GM21529 (cell line): Measurements from ENCODE around the gene CSPG5.

Source experiments
- ATAC-seq: cut with Tn5 transposase; IDR thresholded peaks from one replicate; pipeline ENCODE4 v1.9.1; 2021; ENCODE audit not compliant: unreplicated experiment

The CSPG5 gene

DNA sequence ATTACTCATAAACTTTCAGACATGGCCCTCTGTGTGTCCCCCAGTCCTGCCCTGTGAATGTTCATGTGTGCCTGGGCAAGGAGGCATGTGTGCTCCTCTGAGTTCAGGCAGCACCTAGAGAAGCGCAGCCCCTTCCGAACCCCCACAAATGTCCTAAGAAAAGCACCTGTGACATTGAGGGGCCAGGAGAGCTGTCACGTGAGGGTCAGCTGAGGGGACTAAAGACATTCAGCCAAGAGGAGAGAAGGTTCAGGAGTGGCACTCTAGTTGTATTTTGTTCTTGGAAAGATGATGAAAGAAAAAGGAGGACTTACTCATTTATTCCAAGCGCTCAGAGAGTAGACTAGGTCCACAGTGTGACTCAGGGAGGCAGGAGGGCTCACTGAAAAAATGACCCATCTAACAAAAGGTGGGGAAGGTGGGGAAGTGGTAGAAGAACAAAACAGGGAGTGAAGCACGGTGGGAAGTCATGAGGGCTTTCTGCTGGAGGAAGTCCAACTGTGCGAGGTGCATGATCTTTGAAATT is 37.0 kb downstream of the CSPG5 start:
- ATAC-seq: no peak

DNA sequence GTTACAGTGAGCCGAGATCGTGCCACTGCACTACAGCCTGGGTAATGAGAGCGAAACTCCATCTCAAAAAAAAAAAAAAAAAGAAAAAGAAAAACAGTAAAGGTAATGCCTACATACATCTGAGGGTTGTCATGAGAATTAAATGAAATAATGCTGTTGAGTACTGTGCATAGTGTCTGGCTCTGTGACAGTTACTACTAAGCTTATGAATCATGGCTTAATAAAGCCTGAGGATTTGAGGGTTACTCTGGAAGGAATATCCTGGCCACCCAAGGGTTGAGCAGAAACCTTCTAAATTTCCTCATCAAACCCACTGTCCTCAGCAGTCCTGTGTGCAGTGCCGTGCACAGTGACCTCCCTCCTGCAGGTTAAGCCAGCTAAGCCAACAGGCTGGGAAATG is 38.4 kb downstream of the CSPG5 start:
- no peak for ATAC-seq

DNA sequence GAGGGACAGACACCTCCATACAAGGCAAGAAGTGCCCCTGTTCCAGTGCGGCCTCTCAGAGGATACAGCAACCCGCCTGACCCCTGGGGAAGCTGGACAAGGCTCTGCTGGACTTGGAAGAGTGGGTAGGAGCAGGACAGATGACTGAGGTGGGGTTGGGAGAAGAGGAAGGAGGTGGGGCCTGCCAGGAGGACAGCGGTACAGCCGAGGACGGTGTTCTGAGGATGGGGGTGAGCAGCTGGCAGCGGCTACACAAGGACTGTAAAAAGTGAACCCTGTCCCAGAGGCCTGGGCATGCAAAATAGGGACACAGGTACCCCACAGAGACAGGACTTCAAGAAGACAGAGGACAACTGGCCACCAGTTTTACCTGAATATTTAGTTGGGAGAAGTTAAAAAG is 41.7 kb downstream of the CSPG5 start:
- no peak for ATAC-seq

DNA sequence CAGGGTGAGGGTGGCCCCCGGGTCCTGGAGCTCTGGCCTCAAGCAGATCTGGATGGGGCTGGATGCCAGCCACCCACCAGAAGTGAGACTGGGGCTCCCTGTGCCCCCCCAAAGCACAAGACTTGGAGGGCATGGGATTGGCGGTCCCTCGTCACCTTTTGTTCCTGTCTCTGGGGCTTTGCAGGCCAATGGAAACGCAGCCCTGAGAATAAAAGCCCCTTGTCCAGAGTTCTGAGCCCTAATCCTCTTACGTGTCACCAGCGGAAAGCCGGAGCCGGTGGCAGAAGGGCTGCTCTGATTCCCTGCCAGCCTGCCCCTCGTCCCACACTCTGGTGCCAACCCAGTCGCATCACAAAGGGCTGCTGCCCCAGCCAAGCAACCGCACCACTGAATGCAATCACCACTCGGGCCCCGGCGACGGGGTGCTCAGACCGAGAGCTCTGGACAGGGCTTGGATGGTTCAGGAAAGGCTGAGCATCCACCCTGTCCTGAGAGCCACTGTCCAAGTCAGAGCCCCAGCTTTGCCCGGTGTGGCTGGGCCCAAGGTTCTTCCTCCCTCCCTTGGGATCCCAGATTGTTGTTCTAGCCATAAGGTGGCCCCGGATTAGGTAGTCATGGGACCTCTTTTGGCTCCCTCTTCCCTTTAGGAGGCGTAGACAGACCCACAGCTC is 42.3 kb downstream of the CSPG5 start:
- ATAC-seq: no peak

DNA sequence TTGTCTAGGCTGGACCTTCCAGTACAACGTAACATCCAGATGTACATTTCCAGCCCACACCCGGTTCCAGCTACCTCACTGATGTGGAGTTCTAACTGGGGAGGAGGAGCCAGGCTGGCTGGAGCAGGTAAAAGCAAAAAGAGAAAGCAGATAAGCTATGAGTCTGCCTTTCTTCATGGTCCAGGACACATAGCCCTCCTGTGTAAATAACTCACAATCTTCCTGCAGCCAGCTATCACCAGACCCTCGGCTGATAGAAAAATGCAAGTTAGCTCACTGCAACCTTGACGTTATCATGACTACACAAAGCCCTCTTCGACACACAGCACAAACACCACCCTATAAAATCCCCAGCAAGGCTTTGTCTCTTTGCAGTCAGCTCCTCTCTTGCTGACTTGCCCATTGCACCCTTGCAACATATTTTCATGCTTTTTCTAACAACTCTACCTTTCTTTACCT is 44.6 kb downstream of the CSPG5 start:
- no peak for ATAC-seq

DNA sequence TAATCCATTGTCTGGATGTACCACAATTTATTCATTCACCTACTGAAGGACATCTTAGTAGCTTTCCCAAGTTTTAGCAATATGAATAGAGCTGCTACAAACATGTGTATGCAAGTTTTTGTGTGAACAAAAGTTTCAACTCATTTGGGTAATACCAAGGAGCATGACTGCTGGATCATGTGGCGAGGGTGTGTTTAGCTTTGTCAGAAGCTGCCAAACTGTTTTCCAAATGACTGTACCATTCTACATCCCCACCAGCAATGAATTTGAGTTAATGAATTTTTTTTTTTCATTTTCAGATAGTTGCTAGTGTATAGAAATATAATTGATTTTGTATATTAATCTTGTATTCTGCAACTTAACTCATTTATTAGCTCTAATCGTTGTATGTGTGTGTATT is 45.2 kb downstream of the CSPG5 start:
- ATAC-seq: no peak

DNA sequence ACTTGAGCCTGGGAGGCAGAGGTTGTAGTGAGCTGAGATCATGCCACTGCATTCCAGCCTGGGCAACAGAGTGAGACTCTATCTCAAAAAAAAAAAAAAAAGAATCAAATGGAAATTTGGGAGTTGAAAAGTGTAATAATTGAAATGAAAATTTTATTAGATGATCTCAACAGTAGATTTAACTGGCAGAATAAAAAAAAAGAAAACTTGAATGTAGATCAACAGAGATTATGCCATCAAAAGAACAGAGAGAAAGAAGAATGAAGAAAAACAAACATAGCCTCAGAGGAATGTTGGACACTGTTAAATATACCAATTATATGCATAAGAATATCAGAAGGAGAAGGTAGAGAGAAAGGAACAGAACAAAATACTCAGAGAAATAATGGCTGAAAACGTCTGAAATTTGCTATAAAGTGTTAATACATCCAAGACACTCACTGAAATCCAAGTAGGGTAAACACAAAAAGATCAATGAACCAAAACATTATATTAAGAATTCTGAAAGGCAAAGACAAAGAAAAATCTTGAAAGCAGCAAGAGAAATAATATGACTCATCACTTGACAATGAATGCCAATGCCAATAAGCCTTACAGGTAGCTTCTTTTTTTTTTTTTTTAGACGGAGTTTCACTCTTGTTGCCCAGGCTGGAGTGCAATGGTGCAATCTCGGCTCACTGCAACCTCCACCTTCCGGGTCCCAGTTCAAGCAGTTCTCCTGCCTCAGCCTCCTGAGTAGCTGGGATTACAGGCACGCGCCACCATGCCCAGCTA is 50.5 kb downstream of the CSPG5 start:
- no peak for ATAC-seq

DNA sequence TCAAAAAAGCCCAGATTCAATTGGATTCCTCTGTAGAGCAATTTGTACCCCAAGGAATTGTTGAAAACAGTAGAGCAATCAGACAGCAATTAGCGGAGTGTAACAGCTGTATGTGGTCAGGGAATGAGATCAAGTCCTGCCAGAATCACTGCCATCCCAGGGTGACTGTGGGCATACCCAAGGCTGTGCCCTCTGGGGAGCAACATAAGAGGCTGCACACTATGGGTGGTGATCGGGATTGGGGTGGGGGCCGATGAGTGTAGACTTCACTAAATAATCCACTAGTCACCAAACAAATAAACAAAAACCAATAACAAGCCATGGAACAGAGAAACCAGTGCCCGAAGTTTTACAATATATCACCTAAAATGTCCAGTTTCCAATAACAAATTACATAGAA is 53.0 kb downstream of the CSPG5 start:
- ATAC-seq: no peak

DNA sequence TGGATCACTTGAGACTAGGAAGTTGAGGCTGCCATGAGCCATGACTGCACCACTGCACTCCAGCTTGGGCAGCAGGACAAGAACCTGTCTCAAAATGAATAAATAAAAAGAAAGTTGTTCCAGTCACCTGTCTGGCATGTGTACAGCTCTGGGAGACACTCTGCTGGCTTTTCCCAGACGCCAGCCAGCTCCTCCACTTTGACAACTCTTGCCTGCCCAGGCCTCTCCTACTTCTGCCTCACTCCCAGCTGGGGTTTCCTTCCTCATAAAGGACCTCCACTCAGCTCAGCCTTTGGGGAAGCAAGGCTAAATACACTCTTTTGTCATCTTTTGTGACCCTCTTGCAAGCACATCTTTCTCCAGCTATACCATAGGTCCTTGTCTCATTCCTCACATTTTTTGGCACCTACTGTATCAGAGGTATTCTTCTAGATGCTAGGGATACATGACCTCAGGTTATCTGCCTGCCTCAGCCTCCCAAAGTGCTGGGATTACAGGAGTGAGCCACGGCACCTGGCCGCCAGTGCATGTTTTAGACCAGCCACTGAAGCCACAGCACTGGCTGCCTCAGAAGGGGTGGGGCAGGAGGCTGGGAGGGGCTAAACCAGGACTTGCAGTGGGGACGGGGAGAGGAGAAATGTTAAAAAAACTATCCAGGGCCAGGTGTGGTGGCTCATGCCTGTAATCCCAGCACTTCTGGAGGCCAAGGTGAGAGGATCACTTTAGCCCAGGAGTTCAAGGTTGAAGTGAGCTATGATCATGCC is 55.2 kb downstream of the CSPG5 start:
- ATAC-seq: no peak

DNA sequence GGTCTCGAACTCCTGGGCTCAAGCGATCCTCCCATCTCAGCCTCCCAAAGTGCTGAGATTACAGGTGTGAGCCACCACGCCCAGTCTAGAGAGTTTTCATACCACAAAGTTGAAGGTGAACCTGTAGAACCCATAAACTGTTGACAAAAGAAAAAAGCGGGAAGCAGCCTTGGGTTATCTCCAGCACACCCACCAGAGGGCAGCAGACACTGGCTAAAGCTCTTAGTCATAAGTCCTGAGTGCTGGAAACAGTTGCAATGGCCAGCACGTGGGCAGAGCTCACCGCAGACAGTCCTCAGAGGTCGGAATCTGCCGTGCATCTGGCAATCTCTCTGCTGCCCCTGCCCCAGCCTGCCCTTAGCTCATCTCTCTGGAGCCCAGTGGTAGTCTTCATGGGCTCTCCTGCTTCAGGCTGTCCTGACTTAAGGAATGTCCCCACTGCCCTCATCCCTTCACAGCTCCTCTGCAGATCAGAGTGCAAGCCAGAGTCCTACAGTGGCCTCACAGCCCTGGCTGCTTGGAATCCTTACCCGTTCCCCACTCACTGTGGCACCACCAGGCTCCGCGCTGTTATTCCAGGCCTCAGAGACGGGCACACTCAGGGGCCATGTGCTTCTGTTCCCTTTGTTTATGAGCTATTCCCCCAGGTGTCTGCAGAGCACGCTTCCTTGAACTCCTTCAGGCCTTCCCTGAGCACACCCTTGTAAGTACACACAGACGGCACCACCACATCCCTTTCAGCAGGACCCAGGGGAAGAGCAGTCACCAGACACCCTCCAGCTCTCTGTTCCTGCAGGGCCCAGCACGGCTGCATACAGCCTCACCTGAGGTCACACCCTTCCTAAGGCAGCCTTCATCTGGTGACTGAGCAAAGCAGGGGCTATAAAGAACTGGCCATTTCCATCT is 56.3 kb downstream of the CSPG5 start:
- ATAC-seq: no peak

DNA sequence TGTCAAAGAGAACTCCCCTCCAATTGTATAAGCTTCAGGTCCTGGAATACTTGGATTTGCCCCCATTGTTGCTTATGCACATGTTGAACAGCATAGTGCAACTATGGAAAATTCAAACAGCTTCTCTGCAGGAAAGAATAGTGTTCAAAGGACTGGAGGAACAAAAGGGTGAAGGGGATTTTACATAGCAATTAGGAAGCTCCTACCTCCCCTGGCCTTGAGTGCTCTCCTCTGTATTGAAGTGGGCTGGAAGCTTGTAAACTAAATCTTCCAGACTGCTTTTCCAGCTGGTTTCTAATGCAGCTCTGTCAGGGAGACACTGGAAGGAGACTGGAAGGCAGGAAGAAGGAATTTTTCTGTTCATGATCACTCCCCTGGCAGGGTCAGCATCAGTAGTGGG is 57.9 kb downstream of the CSPG5 start:
- ATAC-seq: no peak

DNA sequence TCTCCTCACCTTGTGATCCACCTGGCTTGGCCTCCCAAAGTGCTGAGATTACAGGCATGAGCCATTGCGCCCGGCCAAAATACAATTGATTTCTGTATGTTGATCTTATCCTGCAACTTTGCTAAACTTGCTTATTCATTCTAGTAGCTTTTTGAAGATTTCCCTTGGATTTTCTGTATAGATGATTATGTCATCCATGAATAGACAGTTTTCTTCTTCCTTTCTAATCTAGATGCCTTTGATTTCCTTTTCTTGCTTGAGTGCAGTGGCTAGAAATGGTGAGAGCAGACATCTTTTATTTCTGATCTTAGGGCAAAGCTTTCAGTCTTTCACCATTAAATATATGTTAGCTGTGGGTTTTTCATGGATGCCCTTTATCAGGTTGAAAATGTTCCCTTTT is 60.7 kb downstream of the CSPG5 start:
- ATAC-seq: no peak

DNA sequence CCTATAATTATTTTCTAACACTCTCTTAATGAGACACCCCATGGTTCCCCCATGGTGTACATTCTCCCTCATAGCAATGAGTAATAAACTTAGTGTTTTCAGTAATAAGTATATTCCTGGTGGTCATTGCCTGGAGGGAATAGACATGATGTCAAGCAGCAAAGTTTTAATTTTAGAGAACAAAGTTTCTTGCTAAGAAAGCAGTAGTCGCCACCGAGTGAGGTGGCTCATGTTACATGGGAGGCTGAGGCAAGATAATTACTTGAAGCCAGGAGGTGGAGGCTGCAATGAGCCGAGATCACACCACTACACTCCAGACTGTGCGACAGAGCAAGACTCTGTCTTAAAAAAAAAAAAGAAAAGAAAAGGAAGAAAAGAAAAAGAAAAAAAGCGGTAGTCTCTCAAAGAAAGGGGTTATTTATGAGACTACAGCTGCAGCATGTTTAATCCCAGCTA is 62.8 kb downstream of the CSPG5 start:
- no peak for ATAC-seq

DNA sequence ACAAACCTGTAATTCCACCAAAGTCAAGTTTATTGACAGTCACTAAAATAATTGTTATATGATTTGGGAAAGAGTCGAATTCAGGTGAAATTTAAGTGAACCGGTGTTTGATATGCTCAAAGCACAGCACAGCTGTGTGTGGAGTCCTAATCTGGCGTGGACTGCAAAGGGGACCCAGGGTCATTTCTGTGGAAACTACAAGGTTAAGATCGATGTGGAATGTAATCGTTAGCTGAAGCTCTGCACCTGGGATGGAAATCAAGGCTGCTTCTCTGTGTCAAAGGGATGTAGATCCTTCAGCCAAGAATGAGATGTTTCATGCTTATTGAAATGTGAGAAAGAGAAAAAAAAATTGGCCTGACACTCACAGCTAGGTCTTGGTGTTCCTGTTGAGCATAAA is 63.6 kb downstream of the CSPG5 start:
- ATAC-seq: no peak

DNA sequence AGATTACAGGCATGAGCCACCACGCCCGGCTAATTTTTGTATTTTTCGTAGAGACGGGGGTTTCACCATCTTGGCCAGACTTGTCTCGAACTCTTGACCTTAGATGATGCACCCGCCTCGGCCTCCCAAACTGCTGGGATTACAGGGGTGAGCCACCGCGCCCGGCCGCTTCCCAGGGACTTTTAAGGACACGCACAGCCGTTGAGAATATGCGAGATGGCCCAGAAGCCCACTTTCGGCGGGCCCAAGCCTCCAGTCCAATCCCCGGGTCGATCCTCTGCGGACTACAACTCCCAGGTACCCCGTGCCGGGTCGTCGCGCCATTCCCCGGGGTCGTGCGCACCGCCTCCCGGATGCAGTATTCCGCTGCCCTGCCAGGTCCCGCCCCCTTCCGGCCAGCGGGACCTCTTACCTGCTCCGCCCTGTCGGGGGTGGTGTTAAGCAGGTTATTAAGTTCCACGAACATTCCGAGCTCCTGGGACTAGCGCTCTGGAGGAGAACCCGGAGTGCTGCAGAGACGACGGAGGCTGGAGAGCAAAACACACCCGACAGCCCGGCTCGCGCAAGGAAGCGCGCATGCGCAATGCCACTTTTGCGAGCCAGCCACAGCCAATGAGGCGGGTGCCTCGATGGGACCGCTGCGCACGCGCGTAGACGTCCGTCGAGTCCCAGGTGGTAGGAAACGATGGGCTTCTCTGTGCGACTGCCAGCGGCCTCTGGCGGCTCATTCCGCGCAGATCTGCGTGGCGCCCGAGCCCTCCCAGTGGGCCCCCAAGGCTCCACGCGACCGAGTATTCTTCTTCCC is 65.3 kb downstream of the CSPG5 start, which contains the start of gene ELP6:
TSS of gene ELP6 (minus strand) at position 588 of the 805 bp plus-strand sequence. CDS start at position 466, 122 bp downstream.
- ATAC-seq: peak; percentile 92

DNA sequence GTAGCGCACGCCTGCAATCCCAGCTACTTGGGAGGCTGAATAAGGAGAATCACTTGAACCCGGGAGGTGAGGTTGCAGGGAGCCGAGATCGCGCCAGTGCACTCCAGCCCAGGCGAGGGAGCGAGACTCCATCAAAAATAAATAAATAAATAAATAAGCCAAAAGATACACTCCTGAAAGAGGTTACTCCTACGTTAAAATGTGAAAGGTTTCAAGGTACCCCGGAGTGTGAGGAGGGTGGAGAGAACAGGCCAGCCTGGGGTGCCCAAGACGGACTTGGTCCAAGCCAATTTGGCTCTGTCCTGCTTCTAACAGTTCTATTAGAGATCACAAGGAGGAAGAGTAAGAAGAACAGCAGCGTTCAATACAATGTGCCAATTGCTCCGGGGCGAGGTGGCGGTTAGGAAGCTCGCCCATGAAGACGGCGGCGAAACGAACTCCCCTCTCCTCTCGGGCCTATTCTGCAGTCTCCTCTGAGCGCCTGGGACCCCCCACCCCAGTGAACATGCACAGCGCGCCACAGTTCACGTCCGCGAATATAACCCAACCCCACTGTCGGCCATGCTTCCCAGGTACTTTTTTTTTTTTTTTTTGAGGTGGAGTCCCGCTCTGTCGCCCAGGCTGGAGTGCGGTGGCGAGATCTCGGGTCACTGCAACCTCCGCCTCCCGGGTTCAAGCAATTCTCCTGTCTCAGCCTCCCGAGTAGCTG is 66.1 kb downstream of the CSPG5 start:
- peak; percentile 10 for ATAC-seq
